GM19324 (cell line): ENCODE results near the gene PLCXD3.
A peak's percentile ranks its signal among the peaks of the same experiment; 100 is the strongest.
"Not testable (repeated sequence)": the region's sequence is repeated elsewhere in the genome, so short reads cannot be mapped to it uniquely, and the experiment has no call there.

Experiments used
- ATAC-seq: cut with Tn5 transposase; IDR thresholded peaks from one replicate; pipeline ENCODE4 v1.9.1; 2021; ENCODE audit warnings: mild to moderate bottlenecking, moderate library complexity; ENCODE audit not compliant: unreplicated experiment, low FRiP score

Gene PLCXD3

DNA sequence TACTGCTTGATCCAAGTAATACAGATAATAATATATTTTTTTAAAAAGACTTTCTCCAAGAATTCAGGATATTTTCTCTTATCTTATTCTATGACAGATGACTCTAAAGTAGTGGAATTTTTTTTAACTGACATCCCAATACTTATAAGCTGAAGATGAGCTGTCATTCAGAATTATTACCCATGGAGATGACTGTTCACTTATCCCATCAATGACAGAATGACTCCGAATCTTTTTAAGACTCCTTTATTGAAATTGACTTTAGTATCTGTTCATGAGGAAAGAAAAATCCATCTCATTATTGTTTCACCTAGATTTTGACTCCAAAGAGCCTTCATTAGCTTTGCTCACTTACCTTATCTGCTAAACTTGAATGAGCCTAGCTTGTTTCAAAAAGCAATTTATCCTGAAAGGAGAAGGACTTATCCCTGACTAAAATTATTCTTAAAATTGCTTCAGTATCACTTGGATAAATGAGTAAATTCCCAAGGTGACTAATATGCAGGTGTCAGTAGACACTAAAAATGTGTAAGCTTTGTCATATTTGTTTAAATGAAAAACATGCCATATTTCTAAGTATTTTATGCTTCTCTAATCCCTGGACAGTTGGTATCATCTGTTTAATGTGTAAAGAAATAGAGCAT, 146.9 kb downstream of the PLCXD3 start:
- no peak for ATAC-seq

DNA sequence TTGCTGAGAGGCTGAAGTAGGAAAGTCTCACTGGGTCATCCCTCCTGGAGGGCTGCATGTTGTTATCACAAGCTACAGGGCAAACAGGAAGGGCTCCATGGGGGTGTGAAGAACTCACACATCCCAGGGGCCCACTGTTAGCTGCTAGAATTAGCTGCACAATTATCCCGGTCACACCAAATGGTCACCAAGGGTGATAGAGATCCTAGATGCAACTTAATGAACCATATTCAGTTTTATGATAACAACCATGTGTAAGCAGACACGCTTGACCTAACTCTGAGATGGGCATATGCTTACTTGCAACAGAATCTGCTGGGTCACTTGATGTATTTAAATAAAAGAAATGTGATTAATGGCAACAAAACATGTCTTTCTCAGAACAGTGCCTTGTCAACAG, 153.6 kb downstream of the PLCXD3 start:
- ATAC-seq = no peak

GRCh38 chr5:41349846-41350245, 160.6 kb downstream of the PLCXD3 start:
- no peak for ATAC-seq

DNA sequence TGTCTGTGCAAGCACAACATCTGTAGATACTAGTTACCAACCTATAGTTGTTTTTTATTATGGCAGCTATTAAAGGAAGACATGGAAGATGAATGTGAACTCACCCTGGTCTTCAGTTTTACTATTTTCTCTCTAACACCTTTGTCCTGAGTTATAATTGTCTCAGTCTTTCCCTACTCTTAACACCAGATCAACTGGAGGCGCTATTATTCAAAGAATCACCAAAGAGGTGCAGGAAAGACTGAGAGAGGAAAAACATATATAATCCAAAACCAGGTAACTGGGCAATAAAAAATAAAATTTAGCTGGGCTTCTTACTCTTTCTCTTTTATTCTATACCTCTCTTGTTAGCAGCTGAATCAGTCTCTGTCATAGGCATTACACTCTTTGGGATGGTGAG, 162.8 kb downstream of the PLCXD3 start:
- no peak for ATAC-seq

- ATAC-seq = no peak
These were observed 163.8 kb downstream of the PLCXD3 start for GRCh38 chr5:41346609-41347008.

DNA sequence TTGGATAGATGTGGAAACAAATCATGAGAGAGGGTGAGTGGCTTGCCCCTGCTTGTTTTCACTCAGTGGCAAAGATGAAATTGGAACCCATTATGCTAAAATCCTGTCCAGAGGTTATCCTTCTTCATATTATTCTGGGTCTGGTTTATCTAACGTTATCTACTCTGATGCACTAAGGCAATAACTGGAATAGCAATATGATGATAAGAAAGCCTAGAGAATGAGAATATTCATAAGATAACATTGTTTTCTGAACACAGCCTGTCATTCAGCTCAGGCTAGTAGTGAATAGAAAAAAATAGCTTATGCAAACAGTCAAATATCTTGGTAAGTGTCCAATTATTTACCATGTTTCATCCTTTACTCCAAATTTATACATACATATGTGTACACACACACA, 165.1 kb downstream of the PLCXD3 start:
- no peak for ATAC-seq

GRCh38 chr5:41339339-41339738, 171.1 kb downstream of the PLCXD3 start:
- ATAC-seq = no peak

GRCh38 chr5:41338136-41338675, 172.2 kb downstream of the PLCXD3 start:
- ATAC-seq = no peak

GRCh38 chr5:41337724-41338123, 172.7 kb downstream of the PLCXD3 start:
- ATAC-seq = no peak

- ATAC-seq = no peak
These were observed 173.2 kb downstream of the PLCXD3 start for GRCh38 chr5:41337216-41337615.

DNA sequence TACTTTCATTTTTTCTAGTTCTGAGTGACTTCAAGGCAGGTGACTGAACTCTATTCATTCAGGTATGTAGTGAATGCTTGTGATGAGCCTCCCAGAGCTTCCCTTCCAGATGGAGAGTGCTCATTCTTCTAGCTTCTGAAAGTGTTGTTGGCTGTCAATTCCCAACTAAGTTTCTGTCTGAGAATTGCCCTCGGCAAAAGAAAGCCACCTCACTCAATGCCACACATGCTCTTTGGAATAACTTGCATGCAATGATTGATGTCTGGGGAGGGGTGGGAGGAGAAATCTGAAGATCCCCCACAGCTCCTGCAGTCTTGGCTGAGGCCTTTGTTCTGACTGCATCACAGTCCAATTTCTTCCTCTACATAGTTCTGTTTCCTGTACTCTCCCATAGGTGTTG, 173.9 kb downstream of the PLCXD3 start:
- no peak for ATAC-seq

DNA sequence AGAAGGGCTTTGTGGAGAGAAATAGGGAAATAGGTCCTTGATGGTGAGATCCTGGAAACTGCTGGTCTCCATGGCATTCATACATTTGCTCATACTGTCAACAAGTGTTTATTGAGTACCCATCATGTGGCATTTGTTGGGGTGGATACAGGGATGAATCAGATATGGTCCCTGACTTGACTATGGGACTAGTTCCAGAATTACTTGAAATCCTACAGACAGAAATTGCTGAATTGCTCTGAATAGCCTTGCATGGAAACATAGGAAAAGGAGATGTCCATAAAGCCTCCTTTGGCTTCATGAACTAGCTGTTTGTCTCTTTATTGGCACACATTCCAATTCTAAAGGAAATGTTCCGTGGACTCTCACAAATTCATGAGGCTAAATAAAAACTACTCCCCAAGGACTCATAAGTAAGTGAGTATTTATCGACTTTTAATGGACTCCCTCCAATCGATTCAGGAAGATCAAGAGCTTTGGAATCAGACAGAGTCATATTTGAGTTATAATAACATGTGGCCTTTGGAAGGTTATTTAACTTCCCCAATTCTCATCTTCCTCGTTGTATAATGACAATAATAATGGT, 174.7 kb downstream of the PLCXD3 start:
- no peak for ATAC-seq

GRCh38 chr5:41334758-41335157, 175.6 kb downstream of the PLCXD3 start:
- ATAC-seq = peak; percentile 83

GRCh38 chr5:41334221-41334620, 176.2 kb downstream of the PLCXD3 start:
- peak; percentile 50 for ATAC-seq

- ATAC-seq = no peak
These were observed 185.3 kb downstream of the PLCXD3 start for GRCh38 chr5:41325074-41325473.

- not testable (repeated sequence) for ATAC-seq
These were observed 187.6 kb downstream of the PLCXD3 start for GRCh38 chr5:41322826-41323225.

DNA sequence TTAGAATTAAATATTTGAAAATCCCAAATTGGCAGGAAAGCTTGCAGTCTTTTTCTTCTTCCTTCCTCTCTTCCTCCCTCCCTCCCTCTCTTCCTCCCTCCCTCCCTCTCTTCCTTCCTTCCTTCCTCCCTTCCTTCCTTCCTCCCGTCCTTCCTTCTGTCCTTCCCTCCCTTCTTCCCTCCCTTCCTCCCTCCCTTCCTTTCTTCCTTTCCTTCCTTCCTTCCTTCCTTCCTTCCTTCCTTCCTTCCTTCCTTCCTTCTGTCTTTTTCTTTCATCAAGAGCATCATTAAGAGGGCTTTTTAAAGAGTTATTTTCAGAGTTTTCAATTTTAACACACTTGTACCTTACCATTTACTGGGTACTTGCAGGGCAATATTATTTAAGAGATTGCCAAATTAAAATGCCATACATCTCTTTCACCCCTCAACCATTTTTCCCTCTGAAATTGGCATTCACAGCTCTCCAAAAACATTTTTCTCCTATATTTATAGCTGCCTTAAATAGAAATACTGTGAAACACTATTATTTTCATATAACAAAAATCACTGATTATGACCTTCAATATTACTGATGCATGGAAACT, 197.8 kb downstream of the PLCXD3 start:
- ATAC-seq = no peak

GRCh38 chr5:41312066-41312465, 198.3 kb downstream of the PLCXD3 start:
- ATAC-seq = no peak

- ATAC-seq = no peak
These were observed 201.1 kb downstream of the PLCXD3 start for GRCh38 chr5:41309275-41309674.

- ATAC-seq = no peak
These were observed 204.4 kb downstream of the PLCXD3 start for GRCh38 chr5:41306005-41306404.

DNA sequence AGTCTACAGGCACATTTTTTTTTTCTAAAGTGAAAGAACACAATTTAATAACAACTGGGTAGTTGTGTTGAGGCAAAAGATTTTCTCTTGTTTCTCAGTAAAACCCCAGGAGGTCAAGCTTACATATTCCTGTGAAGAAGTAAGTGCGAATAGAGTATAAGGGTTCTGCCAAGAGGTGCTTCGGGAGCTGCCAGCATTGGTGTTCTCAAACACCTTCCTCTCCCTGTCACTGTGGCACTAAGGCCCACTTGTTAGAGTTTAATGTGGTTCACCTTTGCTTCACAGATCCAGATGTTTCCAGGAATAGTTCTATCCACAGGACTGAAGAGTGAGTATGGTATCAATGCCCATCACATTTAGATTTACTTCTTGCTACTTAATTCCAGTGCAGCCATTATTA, 205.3 kb downstream of the PLCXD3 start:
- no peak for ATAC-seq

GRCh38 chr5:41296066-41296465, 214.3 kb downstream of the PLCXD3 start:
- no peak for ATAC-seq
